SH-SY5Y (cell line): ENCODE results near the gene VAPA.

Source experiments
- GATA2 ChIP-seq: IDR thresholded peaks from 2 replicates; pipeline ENCODE4 v1.6.1; 2011; ENCODE audit warnings: mild to moderate bottlenecking, low read depth, low read length
- GATA3 ChIP-seq: IDR thresholded peaks from 2 replicates; pipeline ENCODE4 v1.6.1; 2011; ENCODE audit warnings: low read depth, mild to moderate bottlenecking, low read length, moderate library complexity

GRCh38 chr18:9960258-9960904 lies 46.6 kb downstream of the VAPA start:
- TF ChIP-seq GATA3 (no peak), GATA2 (no peak)
